ENCODE results near the gene SEC14L5. TPM values are rescaled to one million over a fixed set of nuclear protein-coding genes. Genes with fewer than 3 reads are reported as not detected.

SEC14L5 gene
- total RNA-seq (ENCODE audit: unreplicated experiment): 3.1 TPM
- long read RNA-seq, partial matches to known transcripts: 1 of 1 reads
- long read RNA-seq, other reads (novel, unspliced or antisense): 0 of 1 reads

- TF ChIP-seq, protein P1, sequence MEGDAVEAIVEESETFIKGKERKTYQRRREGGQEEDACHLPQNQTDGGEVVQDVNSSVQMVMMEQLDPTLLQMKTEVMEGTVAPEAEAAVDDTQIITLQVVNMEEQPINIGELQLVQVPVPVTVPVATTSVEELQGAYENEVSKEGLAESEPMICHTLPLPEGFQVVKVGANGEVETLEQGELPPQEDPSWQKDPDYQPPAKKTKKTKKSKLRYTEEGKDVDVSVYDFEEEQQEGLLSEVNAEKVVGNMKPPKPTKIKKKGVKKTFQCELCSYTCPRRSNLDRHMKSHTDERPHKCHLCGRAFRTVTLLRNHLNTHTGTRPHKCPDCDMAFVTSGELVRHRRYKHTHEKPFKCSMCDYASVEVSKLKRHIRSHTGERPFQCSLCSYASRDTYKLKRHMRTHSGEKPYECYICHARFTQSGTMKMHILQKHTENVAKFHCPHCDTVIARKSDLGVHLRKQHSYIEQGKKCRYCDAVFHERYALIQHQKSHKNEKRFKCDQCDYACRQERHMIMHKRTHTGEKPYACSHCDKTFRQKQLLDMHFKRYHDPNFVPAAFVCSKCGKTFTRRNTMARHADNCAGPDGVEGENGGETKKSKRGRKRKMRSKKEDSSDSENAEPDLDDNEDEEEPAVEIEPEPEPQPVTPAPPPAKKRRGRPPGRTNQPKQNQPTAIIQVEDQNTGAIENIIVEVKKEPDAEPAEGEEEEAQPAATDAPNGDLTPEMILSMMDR (IDR thresholded peaks at IDR 0.05; ENCODE audit: partially characterized antibody, unreplicated experiment): no peak
- Mint-ChIP-seq H3K27ac (ENCODE audit: unreplicated experiment) (peak within 1 kb of the TSS; percentile 6), H3K27me3 (ENCODE audit: unreplicated experiment) (peaks cover 4% of the 10 kb centered on the region), H3K9me3 (ENCODE audit: unreplicated experiment) (peaks cover 5% of the 10 kb centered on the region), H3K4me1 (ENCODE audit: low read depth, unreplicated experiment) (peaks cover 2% of the 10 kb centered on the region), H3K4me3 (ENCODE audit: unreplicated experiment) (peak within 1 kb of the TSS; percentile 92), H3K36me3 (ENCODE audit: unreplicated experiment) (no peaks in the 10 kb centered on the region)
- peak; percentile 98 for DNase-seq
Observed at GRCh38 chr16:4957720-4958509, at the start of gene SEC14L5. Gene SEC14L5 (plus strand): TSS chr16:4958330. CDS start chr16:4959324, 994 bp downstream.

DNA sequence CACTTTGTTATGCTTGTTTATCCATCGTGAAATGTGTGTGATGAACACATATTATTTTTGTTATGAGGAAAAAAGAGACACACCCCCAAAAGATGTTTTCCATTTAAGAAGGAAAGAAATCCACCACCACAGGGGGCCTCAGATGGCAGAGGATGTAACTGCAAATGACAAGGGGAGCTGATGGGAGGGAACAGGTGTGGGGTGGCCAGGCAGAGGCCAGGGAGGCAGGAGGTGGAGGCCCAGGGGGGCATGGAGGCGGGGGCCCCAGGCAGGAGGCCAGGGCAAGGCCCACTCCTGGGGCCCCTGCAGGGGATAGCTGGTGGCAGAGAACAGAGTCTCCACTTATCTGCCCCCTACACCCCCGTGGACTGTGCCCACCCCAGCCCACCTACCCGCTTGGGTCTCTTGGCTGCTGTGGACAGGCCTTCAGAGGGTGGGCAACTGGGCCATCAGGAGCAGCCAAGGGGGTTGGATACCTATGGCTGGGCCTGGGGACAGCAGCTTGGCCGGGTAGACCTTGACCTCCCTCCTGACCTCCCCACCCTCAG, 49.2 kb upstream of the SEC14L5 start:
- Mint-ChIP-seq H3K4me1 (ENCODE audit: low read depth, unreplicated experiment) (no peaks in the 10 kb centered on the region), H3K9me3 (ENCODE audit: unreplicated experiment) (peaks cover 1% of the 10 kb centered on the region), H3K27ac (ENCODE audit: unreplicated experiment) (no peak overlapping the region), H3K36me3 (ENCODE audit: unreplicated experiment) (no peaks in the 10 kb centered on the region), H3K4me3 (ENCODE audit: unreplicated experiment) (no peak overlapping the region), H3K27me3 (ENCODE audit: unreplicated experiment) (peaks cover 8% of the 10 kb centered on the region)
- TF ChIP-seq, protein P1 (IDR thresholded peaks at IDR 0.05; ENCODE audit: partially characterized antibody, unreplicated experiment): no peak
- no peak for DNase-seq

DNA sequence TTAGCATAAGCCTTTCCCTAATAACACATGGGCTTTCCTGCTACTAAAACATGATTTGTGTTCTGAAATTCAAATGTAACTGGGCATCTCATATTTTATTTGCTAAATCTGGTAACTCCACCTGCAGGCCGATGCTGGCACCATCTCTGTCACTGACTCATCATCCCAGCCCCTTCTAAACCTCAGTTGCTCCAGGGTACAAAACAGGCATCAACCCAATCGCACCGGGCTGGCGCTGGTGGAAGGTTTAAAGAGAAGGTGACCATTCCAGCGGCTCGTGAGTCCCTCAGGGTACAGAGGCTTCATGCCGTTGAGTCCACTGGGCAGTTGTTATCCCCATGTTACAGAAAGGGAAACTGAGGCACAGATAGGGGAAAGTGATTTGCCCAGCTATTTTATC, 48.3 kb upstream of the SEC14L5 start:
- DNase-seq: no peak
- no peaks in the 10 kb centered on the region for H3K4me1 Mint-ChIP-seq (ENCODE audit: low read depth, unreplicated experiment)
- no peak overlapping the region for H3K4me3 Mint-ChIP-seq (ENCODE audit: unreplicated experiment)
- peaks cover 3% of the 10 kb centered on the region for H3K27me3 Mint-ChIP-seq (ENCODE audit: unreplicated experiment)
- TF ChIP-seq, protein P1 (IDR thresholded peaks at IDR 0.05; ENCODE audit: partially characterized antibody, unreplicated experiment): no peak
- no peaks in the 10 kb centered on the region for H3K36me3 Mint-ChIP-seq (ENCODE audit: unreplicated experiment)
- H3K9me3 Mint-ChIP-seq (ENCODE audit: unreplicated experiment): peaks cover 1% of the 10 kb centered on the region
- H3K27ac Mint-ChIP-seq (ENCODE audit: unreplicated experiment): no peak overlapping the region

DNA sequence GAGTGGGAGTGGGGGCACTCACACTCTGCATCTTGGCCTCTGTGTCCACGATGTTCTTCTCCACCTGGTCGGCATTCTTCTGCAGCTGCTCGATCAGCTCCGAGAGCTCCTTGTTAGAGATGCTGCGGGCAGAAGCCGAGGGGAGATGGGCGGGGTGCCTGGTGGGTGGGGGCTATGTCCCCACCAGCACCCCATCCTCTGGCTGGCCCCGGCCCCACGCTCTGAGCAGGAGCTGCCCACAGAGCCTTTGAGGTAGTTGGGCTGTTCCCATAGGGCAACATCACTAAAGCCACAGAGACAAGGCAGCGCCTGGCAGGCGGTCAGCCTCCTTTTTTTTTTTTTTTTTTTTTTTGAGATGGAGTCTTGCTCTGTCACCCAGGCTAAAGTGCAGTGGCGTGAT, 47.3 kb upstream of the SEC14L5 start:
- DNase-seq: no peak
- Mint-ChIP-seq H3K4me1 (ENCODE audit: low read depth, unreplicated experiment) (no peaks in the 10 kb centered on the region), H3K36me3 (ENCODE audit: unreplicated experiment) (no peaks in the 10 kb centered on the region), H3K9me3 (ENCODE audit: unreplicated experiment) (no peaks in the 10 kb centered on the region), H3K27ac (ENCODE audit: unreplicated experiment) (no peak overlapping the region), H3K4me3 (ENCODE audit: unreplicated experiment) (no peak overlapping the region), H3K27me3 (ENCODE audit: unreplicated experiment) (peaks cover 2% of the 10 kb centered on the region)
- TF ChIP-seq, protein P1 (IDR thresholded peaks at IDR 0.05; ENCODE audit: partially characterized antibody, unreplicated experiment): no peak

- H3K36me3 Mint-ChIP-seq (ENCODE audit: unreplicated experiment): no peaks in the 10 kb centered on the region
- no peaks in the 10 kb centered on the region for H3K9me3 Mint-ChIP-seq (ENCODE audit: unreplicated experiment)
- no peaks in the 10 kb centered on the region for H3K4me1 Mint-ChIP-seq (ENCODE audit: low read depth, unreplicated experiment)
- no peak overlapping the region for H3K4me3 Mint-ChIP-seq (ENCODE audit: unreplicated experiment)
- no peak overlapping the region for H3K27ac Mint-ChIP-seq (ENCODE audit: unreplicated experiment)
- peaks cover 2% of the 10 kb centered on the region for H3K27me3 Mint-ChIP-seq (ENCODE audit: unreplicated experiment)
- TF ChIP-seq, protein P1 (IDR thresholded peaks at IDR 0.05; ENCODE audit: partially characterized antibody, unreplicated experiment): no peak
- DNase-seq: no peak
Observed at GRCh38 chr16:4911970-4912386, 46.2 kb upstream of the SEC14L5 start.
